ENCODE measurements around the gene NFIA.

The NFIA gene

DNA sequence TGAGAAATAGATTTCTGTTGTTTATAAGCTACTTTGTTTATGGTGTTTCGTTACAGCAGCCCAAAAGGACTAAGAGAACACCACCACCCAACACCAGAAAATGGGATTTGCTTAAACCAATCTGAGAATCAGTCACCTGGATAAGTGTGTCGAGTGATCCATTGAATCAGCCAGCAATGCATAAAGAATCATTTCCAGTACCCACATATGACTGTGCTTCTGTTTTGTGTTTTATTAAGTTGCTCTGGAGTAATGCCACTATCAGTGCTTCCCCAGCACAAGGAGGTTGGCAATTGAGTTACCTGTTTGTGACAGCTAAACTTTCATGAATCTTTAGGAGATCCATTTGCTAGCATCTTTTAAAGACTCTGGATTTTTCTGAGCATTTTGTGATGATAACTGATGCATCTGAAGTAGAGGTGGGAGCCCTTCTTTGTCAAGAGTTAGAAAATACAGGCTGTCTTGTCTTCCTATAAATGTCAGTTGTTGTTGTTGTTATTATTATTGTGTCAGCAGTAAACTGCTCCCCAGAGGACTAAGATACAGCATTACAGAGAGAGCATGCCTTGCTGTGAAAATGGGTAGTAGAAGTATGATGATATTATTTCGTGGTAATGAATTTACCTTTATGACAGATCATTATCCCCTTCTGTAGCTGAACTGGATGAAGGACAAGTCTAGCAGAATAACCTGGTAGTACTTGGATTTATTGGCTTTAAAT lies 225.2 kb downstream of the NFIA start:
- no peak overlapping the region for H3K4me3 ChIP-seq (ENCODE audit: low read depth, low read length)
- in situ Hi-C loops (cut with HindIII; ENCODE audit: low pct_ligation_motif_present, low sequenced_read_pairs) = no loop called here
- TF ChIP-seq, protein P1, sequence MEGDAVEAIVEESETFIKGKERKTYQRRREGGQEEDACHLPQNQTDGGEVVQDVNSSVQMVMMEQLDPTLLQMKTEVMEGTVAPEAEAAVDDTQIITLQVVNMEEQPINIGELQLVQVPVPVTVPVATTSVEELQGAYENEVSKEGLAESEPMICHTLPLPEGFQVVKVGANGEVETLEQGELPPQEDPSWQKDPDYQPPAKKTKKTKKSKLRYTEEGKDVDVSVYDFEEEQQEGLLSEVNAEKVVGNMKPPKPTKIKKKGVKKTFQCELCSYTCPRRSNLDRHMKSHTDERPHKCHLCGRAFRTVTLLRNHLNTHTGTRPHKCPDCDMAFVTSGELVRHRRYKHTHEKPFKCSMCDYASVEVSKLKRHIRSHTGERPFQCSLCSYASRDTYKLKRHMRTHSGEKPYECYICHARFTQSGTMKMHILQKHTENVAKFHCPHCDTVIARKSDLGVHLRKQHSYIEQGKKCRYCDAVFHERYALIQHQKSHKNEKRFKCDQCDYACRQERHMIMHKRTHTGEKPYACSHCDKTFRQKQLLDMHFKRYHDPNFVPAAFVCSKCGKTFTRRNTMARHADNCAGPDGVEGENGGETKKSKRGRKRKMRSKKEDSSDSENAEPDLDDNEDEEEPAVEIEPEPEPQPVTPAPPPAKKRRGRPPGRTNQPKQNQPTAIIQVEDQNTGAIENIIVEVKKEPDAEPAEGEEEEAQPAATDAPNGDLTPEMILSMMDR (IDR thresholded peaks at IDR 0.05; ENCODE audit: low read depth, low read length, missing control alignments) = no peak
- no peaks in the 10 kb centered on the region for H3K27me3 ChIP-seq (replicated peaks)
- H3K36me3 ChIP-seq (replicated peaks) = no peaks in the 10 kb centered on the region
- H3K27ac ChIP-seq = no peak overlapping the region
- DNase-seq = no peak

DNA sequence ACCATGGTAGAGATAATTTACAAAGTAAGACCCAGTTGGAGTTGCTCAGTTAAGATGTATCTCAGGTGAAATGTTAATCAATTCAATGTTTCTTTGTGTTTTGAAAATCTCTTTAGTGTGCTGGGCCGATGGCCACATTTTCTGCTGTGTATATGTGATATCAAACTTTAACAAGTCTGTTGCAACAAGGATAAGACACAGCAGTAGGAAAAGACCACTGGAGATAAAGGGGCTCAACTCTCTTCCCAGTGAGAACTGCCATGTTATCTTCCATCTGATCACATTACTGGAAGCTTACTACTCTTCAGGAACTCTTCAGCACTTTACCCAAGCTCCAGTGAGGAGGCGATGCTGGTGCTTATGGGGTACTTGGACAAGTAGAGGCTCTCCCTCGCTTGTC lies 227.7 kb downstream of the NFIA start:
- Histone ChIP-seq H3K36me3 (replicated peaks) (no peaks in the 10 kb centered on the region), H3K27me3 (replicated peaks) (no peaks in the 10 kb centered on the region), H3K4me3 (ENCODE audit: low read depth, low read length) (no peak overlapping the region), H3K27ac (no peak overlapping the region)
- no peak for DNase-seq
- in situ Hi-C loops (cut with HindIII; ENCODE audit: low pct_ligation_motif_present, low sequenced_read_pairs) = no loop called here
- TF ChIP-seq, protein P1 (IDR thresholded peaks at IDR 0.05; ENCODE audit: low read depth, low read length, missing control alignments) = no peak

DNA sequence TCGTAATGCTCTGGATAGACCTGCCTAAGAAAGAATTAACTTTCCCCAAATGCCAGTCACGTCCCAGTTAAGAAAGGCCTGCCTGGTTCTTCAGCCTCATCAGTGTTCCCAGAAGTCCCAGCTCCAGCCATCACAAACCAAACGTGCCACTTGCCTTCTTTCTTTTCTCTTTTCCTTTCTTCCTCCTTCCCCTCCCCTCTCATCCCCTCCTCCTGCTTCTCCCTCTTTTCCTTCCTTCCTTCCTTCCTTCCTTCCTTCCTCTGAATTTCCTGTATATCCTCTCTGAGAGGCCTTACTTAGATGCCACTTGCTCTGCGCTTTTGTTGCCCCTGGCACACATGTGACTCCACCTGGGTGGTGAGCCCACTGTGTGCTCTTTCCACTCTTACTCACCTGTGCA lies 228.2 kb downstream of the NFIA start:
- Histone ChIP-seq H3K36me3 (replicated peaks) (no peaks in the 10 kb centered on the region), H3K4me3 (ENCODE audit: low read depth, low read length) (no peak overlapping the region), H3K27ac (no peak overlapping the region), H3K27me3 (replicated peaks) (no peaks in the 10 kb centered on the region)
- in situ Hi-C loops (cut with HindIII; ENCODE audit: low pct_ligation_motif_present, low sequenced_read_pairs) = no loop called here
- TF ChIP-seq, protein P1 (IDR thresholded peaks at IDR 0.05; ENCODE audit: low read depth, low read length, missing control alignments) = no peak
- no peak for DNase-seq

DNA sequence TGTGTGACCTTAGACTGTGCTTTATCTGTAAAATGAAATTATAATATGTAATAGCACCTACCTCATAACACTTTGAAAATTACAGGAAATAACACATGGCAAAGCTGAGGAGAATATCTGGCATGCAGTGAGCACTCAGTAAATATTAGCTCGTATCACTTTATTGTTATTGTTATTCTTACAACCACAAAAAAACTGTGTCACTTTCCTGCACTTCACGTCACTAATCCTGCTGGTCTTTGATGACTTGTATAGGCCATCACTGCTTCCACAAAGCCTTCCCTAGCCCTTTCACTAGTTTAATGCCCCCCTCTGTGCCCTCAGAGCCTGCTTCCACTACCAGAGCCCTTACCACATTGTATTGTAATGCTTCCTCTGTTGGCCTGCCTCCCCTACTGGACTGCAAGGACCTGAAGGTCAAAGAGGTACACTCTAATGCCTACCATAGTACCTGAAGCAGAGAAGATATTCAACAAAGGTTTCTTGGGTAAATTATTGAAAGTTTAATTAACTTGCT lies 231.6 kb downstream of the NFIA start:
- in situ Hi-C loops (cut with HindIII; ENCODE audit: low pct_ligation_motif_present, low sequenced_read_pairs) = no loop called here
- Histone ChIP-seq H3K36me3 (replicated peaks) (no peaks in the 10 kb centered on the region), H3K27me3 (replicated peaks) (no peaks in the 10 kb centered on the region), H3K4me3 (ENCODE audit: low read depth, low read length) (no peak overlapping the region), H3K27ac (no peak overlapping the region)
- TF ChIP-seq, protein P1 (IDR thresholded peaks at IDR 0.05; ENCODE audit: low read depth, low read length, missing control alignments) = no peak
- DNase-seq = no peak

DNA sequence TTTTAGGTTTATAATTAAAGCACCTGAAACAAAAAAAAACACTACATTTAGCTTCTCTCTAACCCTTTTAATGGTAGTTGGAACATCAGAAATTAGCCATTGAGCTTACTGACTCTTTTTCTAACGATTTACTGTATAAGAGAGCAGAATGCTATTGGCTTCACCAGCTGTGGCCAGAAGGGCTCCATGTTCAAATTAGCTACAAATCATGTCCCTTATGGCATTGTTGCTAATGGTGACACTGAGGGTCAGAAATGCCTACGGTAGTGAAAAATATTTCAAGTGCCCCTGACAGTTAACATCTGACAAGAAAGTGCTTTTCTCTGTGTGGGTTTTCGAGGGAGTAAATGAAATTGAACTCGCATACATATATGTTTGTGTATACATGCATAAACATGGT lies 232.7 kb downstream of the NFIA start:
- in situ Hi-C loops (cut with HindIII; ENCODE audit: low pct_ligation_motif_present, low sequenced_read_pairs) = no loop called here
- TF ChIP-seq, protein P1 (IDR thresholded peaks at IDR 0.05; ENCODE audit: low read depth, low read length, missing control alignments) = no peak
- Histone ChIP-seq H3K4me3 (ENCODE audit: low read depth, low read length) (no peak overlapping the region), H3K36me3 (replicated peaks) (no peaks in the 10 kb centered on the region), H3K27ac (no peak overlapping the region), H3K27me3 (replicated peaks) (no peaks in the 10 kb centered on the region)
- DNase-seq = no peak

DNA sequence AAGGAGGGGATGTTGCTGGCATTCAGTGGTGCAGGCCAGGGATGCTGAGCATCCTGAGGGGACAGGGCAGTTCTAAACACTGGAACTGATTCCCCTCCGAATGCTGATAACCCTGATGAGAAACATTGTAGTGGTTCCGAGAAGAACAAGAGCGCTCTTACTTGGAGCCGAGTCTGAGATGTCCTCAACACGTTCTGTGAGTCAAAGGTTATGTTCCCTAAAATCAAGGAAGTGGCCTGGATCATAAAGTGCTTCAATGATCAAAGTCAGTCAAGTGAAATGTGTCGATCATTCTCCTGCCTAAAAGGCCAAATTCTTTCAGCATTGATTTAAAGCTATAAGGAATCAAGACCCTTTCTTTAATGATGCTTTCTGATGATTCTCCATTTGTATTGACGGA lies 234.1 kb downstream of the NFIA start:
- in situ Hi-C loops (cut with HindIII; ENCODE audit: low pct_ligation_motif_present, low sequenced_read_pairs) = no loop called here
- TF ChIP-seq, protein P1 (IDR thresholded peaks at IDR 0.05; ENCODE audit: low read depth, low read length, missing control alignments) = no peak
- no peak for DNase-seq
- Histone ChIP-seq H3K4me3 (ENCODE audit: low read depth, low read length) (no peak overlapping the region), H3K36me3 (replicated peaks) (no peaks in the 10 kb centered on the region), H3K27me3 (replicated peaks) (no peaks in the 10 kb centered on the region), H3K27ac (no peak overlapping the region)
